ENCODE measurements around the gene SKI.

GRCh38 chr1:2269922-2270259, 41.8 kb downstream of the SKI start:
- TF ChIP-seq POLR2A (IDR thresholded peaks at IDR 0.05), result no peak
- no peak for TF ChIP-seq CTCF (IDR thresholded peaks at IDR 0.05)
- TF ChIP-seq POLR2AphosphoS5 (IDR thresholded peaks at IDR 0.05), result no peak

Measured in prostate gland (tissue), 2 donors.